SU-DHL-6 (cell line): ENCODE data around the gene PLXND1.

Source experiments
- H2AFZ ChIP-seq: fragments of 200-600 bp; sonication (generic); 2 replicates; pipeline ENCODE4 v1.6.1; 2014; ENCODE audit warnings: low read depth, mild to moderate bottlenecking, moderate library complexity, mixed read lengths, antibody characterized with exemption, low read length; ENCODE audit not compliant: severe bottlenecking
- H3F3A ChIP-seq: fragments of 200-600 bp; shearing (Covaris generic); 2 replicates; pipeline ENCODE4 v1.6.0; 2016; ENCODE audit warnings: antibody characterized with exemption, mild to moderate bottlenecking; ENCODE audit not compliant: insufficient read depth
- H3K27ac ChIP-seq: fragments of 200-600 bp; sonication (generic); 2 replicates; pipeline ENCODE4 v1.5.1; 2016; ENCODE audit warnings: low read depth, mild to moderate bottlenecking, low read length, moderate library complexity, mixed read lengths
- H3K27me3 ChIP-seq: fragments of 200-600 bp; sonication (generic), shearing (Covaris generic); 2 replicates; pipeline ENCODE4 v1.6.0; 2014; ENCODE audit warnings: mild to moderate bottlenecking, low read length
- H3K36me3 ChIP-seq: fragments of 200-600 bp; sonication (generic); 2 replicates; pipeline ENCODE4 v1.6.1; 2014; ENCODE audit warnings: mild to moderate bottlenecking, low read length, mixed read lengths
- H3K4me2 ChIP-seq: fragments of 300-600, 200-600 bp; shearing (Covaris generic), sonication (generic); 2 replicates; pipeline ENCODE4 v1.6.0; 2014; ENCODE audit warnings: low read length, low read depth, mild to moderate bottlenecking; ENCODE audit not compliant: poor library complexity, severe bottlenecking
- H3K4me3 ChIP-seq: fragments of 200-600 bp; sonication (generic); 2 replicates; pipeline ENCODE4 v1.5.1; 2014; ENCODE audit warnings: antibody characterized with exemption, low read length, mild to moderate bottlenecking, mixed read lengths; ENCODE audit not compliant: insufficient read depth, poor library complexity, severe bottlenecking
- H3K79me2 ChIP-seq: fragments of 200-600 bp; sonication (generic); 2 replicates; pipeline ENCODE4 v1.6.1; 2014; ENCODE audit warnings: mild to moderate bottlenecking, low read length, moderate library complexity; ENCODE audit not compliant: insufficient read depth
- H3K9ac ChIP-seq: fragments of 200-600 bp; sonication (generic); 2 replicates; pipeline ENCODE4 v1.7.0; 2014; ENCODE audit warnings: mild to moderate bottlenecking, low read length
- H3K9me2 ChIP-seq: fragments of 200-600 bp; sonication (generic); replicated peaks from 2 replicates; pipeline ENCODE4 v1.6.1; 2014; ENCODE audit warnings: low read length; ENCODE audit not compliant: insufficient read depth
- H3K9me3 ChIP-seq: fragments of 200-600 bp; sonication (generic); 2 replicates; pipeline ENCODE4 v1.6.1; 2014; ENCODE audit warnings: low read length, mixed read lengths; ENCODE audit not compliant: insufficient read depth
- H4K20me1 ChIP-seq: fragments of 200-600 bp; sonication (generic); 2 replicates; pipeline ENCODE4 v1.6.1; 2014; ENCODE audit warnings: low read depth, mild to moderate bottlenecking, antibody characterized with exemption, low read length, moderate library complexity, mixed read lengths
- EZH2phosphoT487 ChIP-seq: fragments of 200-600 bp; sonication (generic), shearing (Covaris generic); conservative IDR thresholded peaks from 2 replicates; pipeline ENCODE4 v1.6.1; 2018; ENCODE audit warnings: mild to moderate bottlenecking, antibody characterized with exemption, low read length, moderate library complexity, mixed read lengths
- TF ChIP-seq, protein P1 (sequence below): fragments of 200-600 bp; sonication (generic); IDR thresholded peaks from one replicate; pipeline ENCODE4 v1.5.1; 2017; ENCODE audit warnings: antibody characterized with exemption, mild to moderate bottlenecking, low read length, moderate library complexity; ENCODE audit not compliant: insufficient read depth, poor library complexity, severe bottlenecking

Gene PLXND1

DNA sequence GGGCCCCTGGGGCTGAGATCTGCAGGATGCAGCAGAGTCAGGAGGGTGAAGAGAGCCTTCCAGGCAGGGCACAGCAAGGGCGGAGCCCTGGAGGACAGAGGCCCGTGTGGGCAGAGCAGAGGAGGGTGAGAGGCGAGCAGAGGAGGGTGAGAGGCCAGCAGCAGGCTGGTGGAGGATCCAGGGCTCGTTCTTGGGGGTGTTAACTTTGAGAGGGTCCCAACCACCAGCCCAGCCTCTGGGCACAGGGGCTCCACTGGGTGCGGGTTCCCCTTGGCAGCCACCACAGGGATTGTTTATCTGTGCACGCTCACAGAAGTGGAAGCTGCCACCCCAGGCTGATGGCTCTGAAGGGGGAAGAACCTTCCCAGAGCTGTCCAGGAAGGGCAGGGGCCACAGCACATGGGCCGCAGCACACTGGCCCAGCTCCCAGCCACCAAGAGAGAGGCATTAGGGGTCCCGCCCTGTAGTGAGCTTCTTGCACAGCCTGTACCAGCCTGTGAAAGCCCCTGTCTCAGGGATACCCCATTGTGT lies 9.3 kb upstream of the PLXND1 start:
- Histone ChIP-seq H3F3A (no peaks in the 10 kb centered on the region), H3K9me3 (no peaks in the 10 kb centered on the region), H3K27me3 (no peaks in the 10 kb centered on the region), H4K20me1 (no peaks in the 10 kb centered on the region), H3K4me3 (no peak overlapping the region), H3K9ac (no peak overlapping the region), H3K4me2 (no peak overlapping the region), H3K27ac (no peak overlapping the region), H3K36me3 (no peaks in the 10 kb centered on the region), H3K9me2 (no peaks in the 10 kb centered on the region), H3K79me2 (no peaks in the 10 kb centered on the region), H2AFZ (no peak overlapping the region)
- TF ChIP-seq EZH2phosphoT487 = no peak
- TF ChIP-seq, protein P1, sequence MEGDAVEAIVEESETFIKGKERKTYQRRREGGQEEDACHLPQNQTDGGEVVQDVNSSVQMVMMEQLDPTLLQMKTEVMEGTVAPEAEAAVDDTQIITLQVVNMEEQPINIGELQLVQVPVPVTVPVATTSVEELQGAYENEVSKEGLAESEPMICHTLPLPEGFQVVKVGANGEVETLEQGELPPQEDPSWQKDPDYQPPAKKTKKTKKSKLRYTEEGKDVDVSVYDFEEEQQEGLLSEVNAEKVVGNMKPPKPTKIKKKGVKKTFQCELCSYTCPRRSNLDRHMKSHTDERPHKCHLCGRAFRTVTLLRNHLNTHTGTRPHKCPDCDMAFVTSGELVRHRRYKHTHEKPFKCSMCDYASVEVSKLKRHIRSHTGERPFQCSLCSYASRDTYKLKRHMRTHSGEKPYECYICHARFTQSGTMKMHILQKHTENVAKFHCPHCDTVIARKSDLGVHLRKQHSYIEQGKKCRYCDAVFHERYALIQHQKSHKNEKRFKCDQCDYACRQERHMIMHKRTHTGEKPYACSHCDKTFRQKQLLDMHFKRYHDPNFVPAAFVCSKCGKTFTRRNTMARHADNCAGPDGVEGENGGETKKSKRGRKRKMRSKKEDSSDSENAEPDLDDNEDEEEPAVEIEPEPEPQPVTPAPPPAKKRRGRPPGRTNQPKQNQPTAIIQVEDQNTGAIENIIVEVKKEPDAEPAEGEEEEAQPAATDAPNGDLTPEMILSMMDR = no peak

DNA sequence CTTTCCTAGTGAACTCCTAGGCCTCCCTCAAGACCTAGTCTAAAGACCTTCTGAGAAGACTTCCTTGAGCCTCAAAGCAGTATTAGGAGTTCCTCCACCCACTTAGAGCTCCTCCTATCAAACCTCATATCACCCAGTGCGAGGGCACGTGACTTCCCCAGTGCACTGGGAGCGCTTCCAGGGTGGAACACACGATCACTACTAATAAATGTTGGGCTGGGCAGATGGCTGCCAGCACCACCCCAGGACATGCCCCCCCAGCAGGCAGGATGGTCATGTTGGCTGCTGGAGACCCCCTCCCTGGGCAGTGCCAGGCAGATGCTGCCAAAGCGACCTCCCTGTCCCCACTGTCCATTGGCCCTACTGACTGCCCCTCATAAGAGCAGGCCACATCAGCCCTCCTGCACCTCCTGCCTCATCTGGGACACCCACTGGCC lies 8.5 kb upstream of the PLXND1 start:
- Histone ChIP-seq H3K9me2 (no peaks in the 10 kb centered on the region), H3K79me2 (no peaks in the 10 kb centered on the region), H3F3A (no peaks in the 10 kb centered on the region), H4K20me1 (no peaks in the 10 kb centered on the region), H3K27me3 (no peaks in the 10 kb centered on the region), H3K36me3 (no peaks in the 10 kb centered on the region), H3K9me3 (no peaks in the 10 kb centered on the region), H3K27ac (no peak overlapping the region), H2AFZ (no peak overlapping the region), H3K9ac (no peak overlapping the region), H3K4me3 (no peak overlapping the region), H3K4me2 (no peak overlapping the region)
- TF ChIP-seq, protein P1 = no peak
- no peak for TF ChIP-seq EZH2phosphoT487

DNA sequence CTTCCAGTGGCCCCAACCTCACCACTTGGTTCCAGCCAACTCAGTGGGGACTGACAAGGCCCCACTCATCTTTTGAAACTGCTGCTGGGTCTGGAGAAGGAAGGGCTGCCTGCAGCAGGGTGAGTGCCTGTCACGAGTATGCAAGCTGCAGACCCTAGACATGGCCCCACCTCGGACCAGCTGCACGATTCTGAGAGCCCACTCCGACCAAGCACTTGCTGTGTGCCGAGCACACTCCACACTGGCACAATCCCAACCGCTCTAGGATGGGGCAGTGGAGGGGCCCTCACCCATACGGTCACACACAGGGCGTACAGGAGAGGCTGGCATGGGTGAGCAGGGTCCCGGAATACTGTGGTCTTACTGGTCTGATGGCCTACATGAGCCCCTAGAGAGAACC lies 8.0 kb upstream of the PLXND1 start:
- H3K9ac ChIP-seq = no peak overlapping the region
- H3K4me2 ChIP-seq = no peak overlapping the region
- H3K36me3 ChIP-seq = no peaks in the 10 kb centered on the region
- TF ChIP-seq EZH2phosphoT487 = no peak
- H3F3A ChIP-seq = no peaks in the 10 kb centered on the region
- no peaks in the 10 kb centered on the region for H3K27me3 ChIP-seq
- H3K9me3 ChIP-seq = no peaks in the 10 kb centered on the region
- no peaks in the 10 kb centered on the region for H3K9me2 ChIP-seq
- H4K20me1 ChIP-seq = no peaks in the 10 kb centered on the region
- H2AFZ ChIP-seq = no peak overlapping the region
- H3K4me3 ChIP-seq = no peak overlapping the region
- H3K79me2 ChIP-seq = no peaks in the 10 kb centered on the region
- H3K27ac ChIP-seq = no peak overlapping the region

DNA sequence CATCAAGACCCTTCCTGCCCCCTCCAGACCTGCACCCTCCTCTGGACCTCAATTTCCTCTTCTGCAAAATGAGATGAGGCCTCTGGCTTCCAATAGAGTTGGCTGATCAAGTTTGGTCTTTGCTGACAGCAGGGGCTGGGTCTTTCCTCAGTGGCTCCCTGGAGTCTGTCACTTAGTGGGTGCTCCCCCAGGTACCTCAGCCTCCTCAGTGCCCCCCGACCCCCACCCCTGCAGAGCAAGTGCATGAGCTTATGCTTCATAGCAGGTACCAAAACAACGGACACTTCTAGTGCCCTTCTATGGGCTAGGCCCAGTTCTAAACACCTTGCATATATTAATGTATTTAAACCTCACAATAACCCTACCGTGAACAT lies 6.9 kb upstream of the PLXND1 start:
- Histone ChIP-seq H3K9me2 (no peaks in the 10 kb centered on the region), H3K79me2 (no peaks in the 10 kb centered on the region), H4K20me1 (no peaks in the 10 kb centered on the region), H3K9me3 (no peaks in the 10 kb centered on the region), H3F3A (no peaks in the 10 kb centered on the region), H3K36me3 (no peaks in the 10 kb centered on the region), H3K27ac (no peak overlapping the region), H3K9ac (no peak overlapping the region), H3K4me2 (no peak overlapping the region), H2AFZ (no peak overlapping the region), H3K27me3 (no peaks in the 10 kb centered on the region), H3K4me3 (no peak overlapping the region)
- TF ChIP-seq EZH2phosphoT487 = no peak
- TF ChIP-seq, protein P1 = no peak
